Liver (tissue), 9 donors: Measurements from ENCODE around the gene RGMA. TPM values are rescaled to one million over a fixed set of nuclear protein-coding genes. Genes with fewer than 3 reads are reported as not detected.

ENCODE experiments used
- DNase-seq: peaks from one replicate; pipeline ENCODE4 v3.0.0-alpha.2; 2017; ENCODE audit warnings: low spot score
- H3K27ac ChIP-seq, 2 donors: one replicate each; pipeline ENCODE4 v1.7.0; 2013; ENCODE audit warnings: inconsistent platforms in 2 of 2, low read length in 2 of 2, control low read depth in 1 of 2, low read depth in 1 of 2, mild to moderate bottlenecking in 1 of 2
- H3K27me3 ChIP-seq, 4 donors: one replicate each; pipeline versions ENCODE4 v1.6.1 to v1.7.0; 2013; ENCODE audit warnings: low read length in 3 of 4, inconsistent platforms in 1 of 4, mild to moderate bottlenecking in 1 of 4, moderate library complexity in 1 of 4; ENCODE audit not compliant: control insufficient read depth in 4 of 4, insufficient read depth in 4 of 4
- H3K36me3 ChIP-seq, 4 donors: one replicate each; pipeline versions ENCODE4 v1.6.1 to v1.7.0; 2013; ENCODE audit warnings: low read length in 3 of 4, mild to moderate bottlenecking in 3 of 4, low read depth in 1 of 4, moderate library complexity in 1 of 4; ENCODE audit not compliant: control insufficient read depth in 4 of 4, insufficient read depth in 3 of 4
- H3K4me1 ChIP-seq, 4 donors: one replicate each; pipeline versions ENCODE4 v1.6.1 to v1.7.0; 2013; ENCODE audit warnings: low read length in 3 of 4, mild to moderate bottlenecking in 3 of 4, moderate library complexity in 1 of 4; ENCODE audit not compliant: control insufficient read depth in 4 of 4, insufficient read depth in 4 of 4
- H3K4me3 ChIP-seq, 3 donors: one replicate each; pipeline versions ENCODE4 v1.6.1 to v1.7.0; 2013; ENCODE audit warnings: low read length in 3 of 3, control low read depth in 1 of 3, low read depth in 1 of 3, mild to moderate bottlenecking in 1 of 3
- H3K9ac ChIP-seq, 2 donors: one replicate each; pipeline ENCODE4 v1.7.0; 2013; ENCODE audit warnings: low read length in 2 of 2, mild to moderate bottlenecking in 2 of 2, moderate library complexity in 2 of 2, control low read depth in 1 of 2, low read depth in 1 of 2
- H3K9me3 ChIP-seq, 4 donors: one replicate each; pipeline versions ENCODE4 v1.6.1 to v1.7.0; 2013; ENCODE audit warnings: low read length in 3 of 4; ENCODE audit not compliant: control insufficient read depth in 4 of 4
- EGR1 ChIP-seq, 2 donors: IDR thresholded peaks; 2 replicates each; pipeline ENCODE4 v1.6.1; 2016 to 2018; ENCODE audit warnings: antibody characterized with exemption in 2 of 2, low read depth in 2 of 2
- FOXA1 ChIP-seq: IDR thresholded peaks from 2 replicates; pipeline ENCODE4 v1.6.1; 2016; ENCODE audit warnings: antibody characterized with exemption
- FOXA2 ChIP-seq: IDR thresholded peaks from 2 replicates; pipeline ENCODE4 v1.6.1; 2016; ENCODE audit warnings: antibody characterized with exemption
- GABPA ChIP-seq, 2 donors: IDR thresholded peaks in 1 of 2; conservative IDR thresholded peaks in 1 of 2; 2 replicates each; pipeline ENCODE4 v1.6.1; 2016; ENCODE audit warnings: antibody characterized with exemption in 2 of 2, mild to moderate bottlenecking in 1 of 2, moderate library complexity in 1 of 2
- HNF4A ChIP-seq, 2 donors: conservative IDR thresholded peaks; 2 replicates each; pipeline ENCODE4 v1.6.1; 2016; ENCODE audit warnings: antibody characterized with exemption in 2 of 2, mild to moderate bottlenecking in 2 of 2
- HNF4G ChIP-seq: IDR thresholded peaks from 2 replicates; pipeline ENCODE4 v1.6.1; 2016; ENCODE audit warnings: antibody characterized with exemption
- JUND ChIP-seq, 2 donors: IDR thresholded peaks; 2 replicates each; pipeline ENCODE4 v1.6.1; 2016; ENCODE audit warnings: antibody characterized with exemption in 2 of 2
- NR2F2 ChIP-seq: IDR thresholded peaks from 2 replicates; pipeline ENCODE4 v1.6.1; 2016; ENCODE audit warnings: antibody characterized with exemption
- RAD21 ChIP-seq, 2 donors: IDR thresholded peaks; 2 replicates each; pipeline ENCODE4 v1.6.1; 2016; ENCODE audit warnings: antibody characterized with exemption in 2 of 2, mild to moderate bottlenecking in 2 of 2
- RXRA ChIP-seq, 2 donors: IDR thresholded peaks; 2 replicates each; pipeline ENCODE4 v1.6.1; 2017 to 2018; ENCODE audit warnings: antibody characterized with exemption in 2 of 2, mild to moderate bottlenecking in 1 of 2
- SP1 ChIP-seq: IDR thresholded peaks from 2 replicates; pipeline ENCODE4 v1.6.1; 2018; ENCODE audit warnings: antibody characterized with exemption, mild to moderate bottlenecking
- TAF1 ChIP-seq: conservative IDR thresholded peaks from 2 replicates; pipeline ENCODE4 v1.6.1; 2016; ENCODE audit warnings: antibody characterized with exemption, mild to moderate bottlenecking
- YY1 ChIP-seq: IDR thresholded peaks from 2 replicates; pipeline ENCODE4 v1.6.1; 2016; ENCODE audit warnings: antibody characterized with exemption, mild to moderate bottlenecking
- WGBS: extraction: QIAGEN DNeasy Blood & Tissue Kit; methylation state at CpG from one replicate; pipeline ENCODE4 v1.1.7; 2013; 5-methylcytosine and 5-hydroxymethylcytosine counted together
- polyA plus RNA-seq, 2 donors: library from polyadenylated mRNA; stranded (reverse) in 1 of 2; unstranded in 1 of 2; fragments of 200-250 nt in 1 of 2; fragments of >200 nt in 1 of 2; fragmentation: Nextera tagmentation in 1 of 2; extraction: Ambion mirVana in 1 of 2; gene quantifications; one replicate each; pipeline versions ENCODE4 v1.2.1 to v1.2.3, GENCODE V29; 2013 to 2015
- total RNA-seq, 2 donors: library from RNA; depleted of rRNA; stranded (reverse); fragments of >200 nt; gene quantifications; one replicate each; pipeline ENCODE4 v1.2.3, GENCODE V29; 2014
- TF ChIP-seq, protein P1 (sequence below): fragments of 150-350 bp; IDR thresholded peaks from 2 replicates; pipeline ENCODE4 v1.5.1; 2017; ENCODE audit warnings: improper control_type of control experiment, low read depth, low read length; ENCODE audit not compliant: missing input control
- TF ChIP-seq, protein P2 (sequence below): IDR thresholded peaks from 2 replicates; pipeline ENCODE4 v1.6.1; 2016; ENCODE audit warnings: antibody characterized with exemption
- TF ChIP-seq, protein P3 (sequence below): IDR thresholded peaks from 2 replicates; pipeline ENCODE4 v1.6.1; 2016; ENCODE audit warnings: antibody characterized with exemption
- TF ChIP-seq, protein P4 (sequence below): IDR thresholded peaks from 2 replicates; pipeline ENCODE4 v1.6.1; 2016; ENCODE audit warnings: antibody characterized with exemption, mild to moderate bottlenecking
- TF ChIP-seq, protein P5 (sequence below): IDR thresholded peaks from 2 replicates; pipeline ENCODE4 v1.6.1; 2016; ENCODE audit warnings: antibody characterized with exemption
- donor health status: healthy.
- donor health status: healthy.
- donor health status: healthy.
- donor health status: healthy.
- donor health status: healthy.

RGMA gene
- total and polyA plus RNA-seq, 4 donors = 0.15 to 0.33 (median 0.18) TPM; not detected in 1

DNA sequence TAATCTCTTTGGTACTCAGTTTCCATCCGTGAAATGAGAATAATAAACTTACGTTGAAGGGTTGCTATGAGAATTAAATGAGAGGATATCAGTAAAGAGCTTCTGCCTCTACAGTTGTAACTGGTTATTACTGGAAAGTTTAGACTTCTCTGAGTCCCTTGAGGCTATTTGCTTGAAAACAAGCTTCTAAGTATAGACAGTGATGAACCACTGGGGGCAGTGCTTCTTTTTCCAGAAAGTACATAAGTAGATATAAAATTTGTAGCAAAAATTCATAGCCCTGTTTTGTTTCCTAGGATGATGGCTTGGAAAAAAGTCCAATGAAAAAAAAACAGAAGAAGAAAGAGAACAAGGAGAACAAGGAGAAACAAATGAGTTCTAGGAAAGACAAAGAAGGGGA is 87.1 kb downstream of the RGMA start (continued):
- TF ChIP-seq, protein P1, sequence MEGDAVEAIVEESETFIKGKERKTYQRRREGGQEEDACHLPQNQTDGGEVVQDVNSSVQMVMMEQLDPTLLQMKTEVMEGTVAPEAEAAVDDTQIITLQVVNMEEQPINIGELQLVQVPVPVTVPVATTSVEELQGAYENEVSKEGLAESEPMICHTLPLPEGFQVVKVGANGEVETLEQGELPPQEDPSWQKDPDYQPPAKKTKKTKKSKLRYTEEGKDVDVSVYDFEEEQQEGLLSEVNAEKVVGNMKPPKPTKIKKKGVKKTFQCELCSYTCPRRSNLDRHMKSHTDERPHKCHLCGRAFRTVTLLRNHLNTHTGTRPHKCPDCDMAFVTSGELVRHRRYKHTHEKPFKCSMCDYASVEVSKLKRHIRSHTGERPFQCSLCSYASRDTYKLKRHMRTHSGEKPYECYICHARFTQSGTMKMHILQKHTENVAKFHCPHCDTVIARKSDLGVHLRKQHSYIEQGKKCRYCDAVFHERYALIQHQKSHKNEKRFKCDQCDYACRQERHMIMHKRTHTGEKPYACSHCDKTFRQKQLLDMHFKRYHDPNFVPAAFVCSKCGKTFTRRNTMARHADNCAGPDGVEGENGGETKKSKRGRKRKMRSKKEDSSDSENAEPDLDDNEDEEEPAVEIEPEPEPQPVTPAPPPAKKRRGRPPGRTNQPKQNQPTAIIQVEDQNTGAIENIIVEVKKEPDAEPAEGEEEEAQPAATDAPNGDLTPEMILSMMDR = no peak
- TF ChIP-seq RXRA (IDR thresholded peaks at IDR 0.05) (no peak), NR2F2 (no peak), TAF1 (no peak), HNF4G (no peak)

DNA sequence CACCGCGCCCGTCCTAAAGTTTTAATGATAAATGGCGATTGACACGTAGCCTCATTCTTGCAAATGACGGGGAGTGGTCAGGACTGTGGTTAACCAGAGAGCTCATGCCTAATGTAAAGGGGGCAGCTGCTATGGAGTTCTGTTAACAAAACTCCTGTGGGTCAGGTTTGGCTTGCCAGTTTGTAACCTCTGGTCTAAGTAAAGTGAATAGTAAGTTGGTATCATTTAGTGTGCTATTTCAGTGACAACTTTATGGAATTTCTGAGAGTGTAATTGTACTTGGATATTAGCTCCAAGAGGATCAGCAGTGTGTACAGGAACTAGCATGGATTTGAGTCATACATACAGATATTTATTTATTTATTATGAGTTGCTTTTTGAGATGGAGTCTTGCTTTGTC is 87.9 kb downstream of the RGMA start:
- no peak for DNase-seq
- H3K27ac ChIP-seq = no peak overlapping the region
- H3K4me3 ChIP-seq = no peak overlapping the region
- WGBS = 98% methylated on average over 6 of the region's 6 CpGs
- no peak overlapping the region for H3K9ac ChIP-seq
- H3K27me3 ChIP-seq = no peaks in the 10 kb centered on the region
- TF ChIP-seq YY1 = no peak
- no peaks in the 10 kb centered on the region for H3K4me1 ChIP-seq
- no peaks in the 10 kb centered on the region for H3K9me3 ChIP-seq
- H3K36me3 ChIP-seq = peaks cover 19 to 95% (median 81%) of the 10 kb centered on the region in 4 donors

DNA sequence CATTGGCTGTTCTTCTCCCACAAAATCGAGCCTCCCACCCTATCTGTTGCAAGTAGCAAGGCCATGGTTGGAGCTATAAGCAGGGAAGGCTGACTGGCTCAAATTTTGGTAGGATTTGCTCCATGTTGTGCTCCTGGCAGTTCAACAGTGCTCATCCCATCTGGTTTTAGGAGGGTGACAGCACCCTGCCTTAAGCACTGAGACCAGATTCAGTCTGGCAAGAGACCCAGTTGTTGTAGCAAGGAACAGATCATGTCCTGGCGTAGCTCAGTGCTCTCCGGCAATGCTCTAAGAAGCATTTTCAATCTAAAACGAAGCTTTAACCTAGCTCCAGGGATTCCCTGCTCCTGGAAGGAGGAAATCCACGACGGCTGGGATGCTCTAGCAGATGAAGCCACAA is 91.2 kb downstream of the RGMA start:
- DNase-seq = no peak
- Histone ChIP-seq H3K4me1 (no peaks in the 10 kb centered on the region), H3K9me3 (no peaks in the 10 kb centered on the region), H3K27me3 (no peaks in the 10 kb centered on the region), H3K9ac (no peak overlapping the region), H3K4me3 (no peak overlapping the region), H3K27ac (no peak overlapping the region), H3K36me3 (peaks cover 20 to 92% (median 82%) of the 10 kb centered on the region in 4 donors)
- 95% methylated on average over 6 of the region's 6 CpGs for WGBS
- TF ChIP-seq JUND (IDR thresholded peaks at IDR 0.05) (no peak), GABPA (IDR thresholded peaks at IDR 0.05 in 1 of 2, conservative IDR thresholded peaks at IDR 0.05 in 1 of 2) (no peak), FOXA1 (no peak), HNF4A (conservative IDR thresholded peaks at IDR 0.05) (no peak), RXRA (IDR thresholded peaks at IDR 0.05) (no peak), YY1 (no peak), NR2F2 (no peak), TAF1 (no peak), SP1 (no peak), EGR1 (IDR thresholded peaks at IDR 0.05; ENCODE audit: low read depth in 2 of 2) (no peak), FOXA2 (no peak), RAD21 (IDR thresholded peaks at IDR 0.05) (no peak), HNF4G (no peak)
- TF ChIP-seq, protein P2, sequence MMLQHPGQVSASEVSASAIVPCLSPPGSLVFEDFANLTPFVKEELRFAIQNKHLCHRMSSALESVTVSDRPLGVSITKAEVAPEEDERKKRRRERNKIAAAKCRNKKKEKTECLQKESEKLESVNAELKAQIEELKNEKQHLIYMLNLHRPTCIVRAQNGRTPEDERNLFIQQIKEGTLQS = no peak
- TF ChIP-seq, protein P3, sequence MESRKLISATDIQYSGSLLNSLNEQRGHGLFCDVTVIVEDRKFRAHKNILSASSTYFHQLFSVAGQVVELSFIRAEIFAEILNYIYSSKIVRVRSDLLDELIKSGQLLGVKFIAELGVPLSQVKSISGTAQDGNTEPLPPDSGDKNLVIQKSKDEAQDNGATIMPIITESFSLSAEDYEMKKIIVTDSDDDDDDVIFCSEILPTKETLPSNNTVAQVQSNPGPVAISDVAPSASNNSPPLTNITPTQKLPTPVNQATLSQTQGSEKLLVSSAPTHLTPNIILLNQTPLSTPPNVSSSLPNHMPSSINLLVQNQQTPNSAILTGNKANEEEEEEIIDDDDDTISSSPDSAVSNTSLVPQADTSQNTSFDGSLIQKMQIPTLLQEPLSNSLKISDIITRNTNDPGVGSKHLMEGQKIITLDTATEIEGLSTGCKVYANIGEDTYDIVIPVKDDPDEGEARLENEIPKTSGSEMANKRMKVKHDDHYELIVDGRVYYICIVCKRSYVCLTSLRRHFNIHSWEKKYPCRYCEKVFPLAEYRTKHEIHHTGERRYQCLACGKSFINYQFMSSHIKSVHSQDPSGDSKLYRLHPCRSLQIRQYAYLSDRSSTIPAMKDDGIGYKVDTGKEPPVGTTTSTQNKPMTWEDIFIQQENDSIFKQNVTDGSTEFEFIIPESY = no peak
- TF ChIP-seq, protein P4, sequence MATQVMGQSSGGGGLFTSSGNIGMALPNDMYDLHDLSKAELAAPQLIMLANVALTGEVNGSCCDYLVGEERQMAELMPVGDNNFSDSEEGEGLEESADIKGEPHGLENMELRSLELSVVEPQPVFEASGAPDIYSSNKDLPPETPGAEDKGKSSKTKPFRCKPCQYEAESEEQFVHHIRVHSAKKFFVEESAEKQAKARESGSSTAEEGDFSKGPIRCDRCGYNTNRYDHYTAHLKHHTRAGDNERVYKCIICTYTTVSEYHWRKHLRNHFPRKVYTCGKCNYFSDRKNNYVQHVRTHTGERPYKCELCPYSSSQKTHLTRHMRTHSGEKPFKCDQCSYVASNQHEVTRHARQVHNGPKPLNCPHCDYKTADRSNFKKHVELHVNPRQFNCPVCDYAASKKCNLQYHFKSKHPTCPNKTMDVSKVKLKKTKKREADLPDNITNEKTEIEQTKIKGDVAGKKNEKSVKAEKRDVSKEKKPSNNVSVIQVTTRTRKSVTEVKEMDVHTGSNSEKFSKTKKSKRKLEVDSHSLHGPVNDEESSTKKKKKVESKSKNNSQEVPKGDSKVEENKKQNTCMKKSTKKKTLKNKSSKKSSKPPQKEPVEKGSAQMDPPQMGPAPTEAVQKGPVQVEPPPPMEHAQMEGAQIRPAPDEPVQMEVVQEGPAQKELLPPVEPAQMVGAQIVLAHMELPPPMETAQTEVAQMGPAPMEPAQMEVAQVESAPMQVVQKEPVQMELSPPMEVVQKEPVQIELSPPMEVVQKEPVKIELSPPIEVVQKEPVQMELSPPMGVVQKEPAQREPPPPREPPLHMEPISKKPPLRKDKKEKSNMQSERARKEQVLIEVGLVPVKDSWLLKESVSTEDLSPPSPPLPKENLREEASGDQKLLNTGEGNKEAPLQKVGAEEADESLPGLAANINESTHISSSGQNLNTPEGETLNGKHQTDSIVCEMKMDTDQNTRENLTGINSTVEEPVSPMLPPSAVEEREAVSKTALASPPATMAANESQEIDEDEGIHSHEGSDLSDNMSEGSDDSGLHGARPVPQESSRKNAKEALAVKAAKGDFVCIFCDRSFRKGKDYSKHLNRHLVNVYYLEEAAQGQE = no peak
- TF ChIP-seq, protein P5, sequence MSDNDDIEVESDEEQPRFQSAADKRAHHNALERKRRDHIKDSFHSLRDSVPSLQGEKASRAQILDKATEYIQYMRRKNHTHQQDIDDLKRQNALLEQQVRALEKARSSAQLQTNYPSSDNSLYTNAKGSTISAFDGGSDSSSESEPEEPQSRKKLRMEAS = no peak
- TF ChIP-seq, protein P1 = no peak
